GM21367 (cell line): Measurements from ENCODE around the gene FOXN4.
"Not testable (repeated sequence)": the region's sequence is repeated elsewhere in the genome, so short reads cannot be mapped to it uniquely, and the experiment has no call there.

Experiments
- ATAC-seq: cut with Tn5 transposase; IDR thresholded peaks from one replicate; pipeline ENCODE4 v1.9.1; 2021; ENCODE audit not compliant: unreplicated experiment

FOXN4 gene

GRCh38 chr12:109308534-109309380, at the start of gene FOXN4:
FOXN4 (minus strand) TSS chr12:109309284; CDS start chr12:109308321, 963 bp downstream.
- ATAC-seq: no peak

- no peak for ATAC-seq
Observed at GRCh38 chr12:109358154-109358869, 49.2 kb upstream of the FOXN4 start.

GRCh38 chr12:109357032-109357431, 47.9 kb upstream of the FOXN4 start:
- no peak for ATAC-seq

- ATAC-seq: no peak
Observed at GRCh38 chr12:109356577-109356976, 47.5 kb upstream of the FOXN4 start.

- ATAC-seq: no peak
Observed at GRCh38 chr12:109352184-109352583, 43.1 kb upstream of the FOXN4 start.

- ATAC-seq: no peak
Observed at GRCh38 chr12:109347589-109347988, 38.5 kb upstream of the FOXN4 start, which contains the start of gene MYO1H. MYO1H (plus strand) TSS chr12:109347900; CDS start chr12:109347961, 61 bp downstream.

GRCh38 chr12:109346920-109347319, 37.8 kb upstream of the FOXN4 start:
- no peak for ATAC-seq

GRCh38 chr12:109345428-109345827, 36.3 kb upstream of the FOXN4 start:
- no peak for ATAC-seq

- ATAC-seq: no peak
Observed at GRCh38 chr12:109343677-109344076, 34.6 kb upstream of the FOXN4 start.

GRCh38 chr12:109336593-109336992, 27.5 kb upstream of the FOXN4 start:
- ATAC-seq: no peak

GRCh38 chr12:109334887-109335286, 25.8 kb upstream of the FOXN4 start:
- ATAC-seq: no peak

- ATAC-seq: no peak
Observed at GRCh38 chr12:109331301-109331952, 22.3 kb upstream of the FOXN4 start.

- ATAC-seq: no peak
Observed at GRCh38 chr12:109330282-109331230, 21.5 kb upstream of the FOXN4 start.

- ATAC-seq: no peak
Observed at GRCh38 chr12:109329686-109330085, 20.6 kb upstream of the FOXN4 start.

GRCh38 chr12:109329003-109329402, 19.9 kb upstream of the FOXN4 start:
- no peak for ATAC-seq

- not testable (repeated sequence) for ATAC-seq
Observed at GRCh38 chr12:109321294-109321693, 12.2 kb upstream of the FOXN4 start.

GRCh38 chr12:109310247-109311125, 1.4 kb upstream of the FOXN4 start:
- no peak for ATAC-seq

- ATAC-seq: no peak
Observed at GRCh38 chr12:109309381-109310246, 530 bp upstream of the FOXN4 start.

GRCh38 chr12:109307051-109307450, 2.0 kb downstream of the FOXN4 start:
- ATAC-seq: no peak
